GM19035 (cell line): ENCODE data around the gene ZFP69.
A peak's percentile ranks its signal among the peaks of the same experiment; 100 is the strongest.

Source experiments
- ATAC-seq: cut with Tn5 transposase; IDR thresholded peaks from one replicate; pipeline ENCODE4 v1.9.1; 2021; ENCODE audit not compliant: unreplicated experiment

ZFP69 gene

GRCh38 chr1:40507973-40508372, 30.9 kb downstream of the ZFP69 start:
- ATAC-seq: no peak

GRCh38 chr1:40508375-40509341, 31.6 kb downstream of the ZFP69 start, which contains the start of gene EXO5:
Gene EXO5, plus strand, starts transcription at chr1:40508767. Its CDS starts 5,778 bp downstream, at chr1:40514545.
- ATAC-seq: peak; percentile 91

- ATAC-seq: no peak
These were observed 42.4 kb downstream of the ZFP69 start for GRCh38 chr1:40519517-40519916.

GRCh38 chr1:40530735-40531380, 53.8 kb downstream of the ZFP69 start:
- ATAC-seq: no peak

GRCh38 chr1:40531381-40532061, 54.4 kb downstream of the ZFP69 start, which contains the start of gene ZNF684:
Gene ZNF684, plus strand, starts transcription at chr1:40531637. Its CDS starts 1,530 bp downstream, at chr1:40533167.
- peak; percentile 96 for ATAC-seq

GRCh38 chr1:40532062-40532389, 54.9 kb downstream of the ZFP69 start:
- no peak for ATAC-seq

GRCh38 chr1:40532844-40533424, 55.8 kb downstream of the ZFP69 start:
- ATAC-seq: no peak

- no peak for ATAC-seq
These were observed 57.5 kb downstream of the ZFP69 start for GRCh38 chr1:40534589-40534988.

- no peak for ATAC-seq
These were observed 58.6 kb downstream of the ZFP69 start for GRCh38 chr1:40535732-40536131.

GRCh38 chr1:40539338-40539737, 62.2 kb downstream of the ZFP69 start:
- no peak for ATAC-seq
